Keratinocyte (primary cell): ENCODE data around the gene OGFOD3.

Experiments used
- CTCF ChIP-seq, 3 experiments: IDR thresholded peaks in 1 of 3; conservative IDR thresholded peaks in 1 of 3; optimal IDR thresholded peaks in 1 of 3; 2 replicates in 2 of 3; 3 replicates in 1 of 3; pipeline versions ENCODE3 to v1.5.1; 2011; ENCODE audit warnings: low read length in 3 of 3, mild to moderate bottlenecking in 3 of 3, moderate library complexity in 2 of 3, control low read depth in 1 of 3, inconsistent platforms in 1 of 3; ENCODE audit not compliant: insufficient read depth in 2 of 3; ENCODE audit errors: extremely low read depth in 1 of 3
- EZH2 ChIP-seq: IDR thresholded peaks from one replicate; pipeline ENCODE4 v1.6.1; 2012; ENCODE audit warnings: inconsistent platforms, mild to moderate bottlenecking, low read length, moderate library complexity

- TF ChIP-seq CTCF (optimal IDR thresholded peaks at IDR 0.05 in 1 of 3, IDR thresholded peaks at IDR 0.05 in 1 of 3, conservative IDR thresholded peaks at IDR 0.05 in 1 of 3; ENCODE audit: extremely low read depth in 1 of 3, insufficient read depth in 2 of 3, low read length in 3 of 3) (no peak), EZH2 (no peak)
These were observed 2.1 kb downstream of the OGFOD3 start for GRCh38 chr17:82416264-82416663.
